ENCODE results near the gene LINGO1. TPM values are rescaled to one million over a fixed set of nuclear protein-coding genes. Genes with fewer than 3 reads are reported as not detected.

LINGO1 gene
- total RNA-seq, 1 donor from 2014 or later, result 18.3 TPM

- Histone ChIP-seq H3K4me3 (no peak overlapping the region), H3K9me3 (no peaks in the 10 kb centered on the region), H3K4me1 (no peaks in the 10 kb centered on the region), H3K36me3 (no peaks in the 10 kb centered on the region), H3K27ac (no peak overlapping the region), H3K27me3 (no peaks in the 10 kb centered on the region)
- no peak for DNase-seq (ENCODE audit: low spot score in 2 of 2)
- intact Hi-C loops (cut with DNase I), result no loop called here
- no peak for TF ChIP-seq CTCF (IDR thresholded peaks at IDR 0.05)
Observed at GRCh38 chr15:77617476-77618230, 15.1 kb downstream of the LINGO1 start.

- no peak for TF ChIP-seq CTCF (IDR thresholded peaks at IDR 0.05)
- H3K36me3 ChIP-seq, result no peaks in the 10 kb centered on the region
- no peak overlapping the region for H3K4me3 ChIP-seq
- H3K9me3 ChIP-seq, result no peaks in the 10 kb centered on the region
- H3K27ac ChIP-seq, result no peak overlapping the region
- intact Hi-C loops (cut with DNase I), result no loop called here
- H3K27me3 ChIP-seq, result no peaks in the 10 kb centered on the region
- no peaks in the 10 kb centered on the region for H3K4me1 ChIP-seq
- no peak for DNase-seq (ENCODE audit: low spot score in 2 of 2)
Observed at GRCh38 chr15:77616072-77616471, 16.6 kb downstream of the LINGO1 start.

GRCh38 chr15:77615472-77615871 lies 17.2 kb downstream of the LINGO1 start:
- H3K27me3 ChIP-seq, result no peaks in the 10 kb centered on the region
- intact Hi-C loops (cut with DNase I), result no loop called here
- H3K9me3 ChIP-seq, result no peaks in the 10 kb centered on the region
- no peak for DNase-seq (ENCODE audit: low spot score in 2 of 2)
- no peaks in the 10 kb centered on the region for H3K4me1 ChIP-seq
- H3K27ac ChIP-seq, result no peak overlapping the region
- H3K4me3 ChIP-seq, result no peak overlapping the region
- no peak for TF ChIP-seq CTCF (IDR thresholded peaks at IDR 0.05)
- no peaks in the 10 kb centered on the region for H3K36me3 ChIP-seq

- no peak for DNase-seq (ENCODE audit: low spot score in 2 of 2)
- Histone ChIP-seq H3K36me3 (no peaks in the 10 kb centered on the region), H3K4me3 (no peak overlapping the region), H3K4me1 (no peaks in the 10 kb centered on the region), H3K27ac (no peak overlapping the region), H3K27me3 (no peaks in the 10 kb centered on the region), H3K9me3 (no peaks in the 10 kb centered on the region)
- intact Hi-C loops (cut with DNase I), result no loop called here
- TF ChIP-seq CTCF (IDR thresholded peaks at IDR 0.05), result no peak
Observed at GRCh38 chr15:77614251-77614806, 18.4 kb downstream of the LINGO1 start.

- intact Hi-C loops (cut with DNase I), result no loop called here
Observed at GRCh38 chr15:77613814-77614213, 18.9 kb downstream of the LINGO1 start.

More at GRCh38 chr15:77613814-77614213, 18.9 kb downstream of the LINGO1 start:
- Histone ChIP-seq H3K9me3 (no peaks in the 10 kb centered on the region), H3K27ac (no peak overlapping the region), H3K27me3 (no peaks in the 10 kb centered on the region), H3K36me3 (no peaks in the 10 kb centered on the region), H3K4me3 (no peak overlapping the region), H3K4me1 (no peaks in the 10 kb centered on the region)
- no peak for DNase-seq (ENCODE audit: low spot score in 2 of 2)
- no peak for TF ChIP-seq CTCF (IDR thresholded peaks at IDR 0.05)

Measured in ascending aorta (tissue), 2 donors.